GM12892 (cell line): Measurements from ENCODE around the gene CRAMP1.

Experiments used
- POLR2A ChIP-seq: IDR thresholded peaks from 2 replicates; pipeline ENCODE4 v1.6.1; 2011; ENCODE audit warnings: low read depth, low read length, control low read depth
- POLR2AphosphoS5 ChIP-seq: IDR thresholded peaks from 2 replicates; pipeline ENCODE4 v1.6.1; 2011; ENCODE audit warnings: low read depth, low read length, control low read depth
- TAF1 ChIP-seq: IDR thresholded peaks from 2 replicates; pipeline ENCODE4 v1.6.1; 2011; ENCODE audit warnings: low read depth, mild to moderate bottlenecking, control low read depth, low read length, borderline replicate concordance

DNA sequence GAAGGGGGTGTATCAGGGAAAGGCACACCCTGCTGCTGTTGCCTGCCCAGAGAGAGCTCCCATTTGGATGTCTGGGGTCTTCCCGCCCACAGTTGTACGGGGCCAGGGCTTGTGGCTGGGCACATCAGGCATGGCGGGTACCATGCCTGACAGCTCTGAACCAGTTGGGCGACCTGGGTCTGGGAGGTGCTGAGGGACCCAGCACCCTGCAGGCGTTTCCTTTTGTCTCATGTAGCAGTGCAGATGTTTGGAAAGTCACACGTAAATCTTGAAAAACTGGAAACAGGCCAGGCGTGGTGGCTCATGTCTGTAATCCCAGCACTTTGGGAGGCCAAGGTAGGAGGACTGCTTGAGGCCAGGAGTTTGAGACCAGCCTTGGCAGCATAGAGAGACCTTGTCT, 57.5 kb downstream of the CRAMP1 start:
- TF ChIP-seq TAF1 (no peak), POLR2A (no peak), POLR2AphosphoS5 (no peak)
